Lung (tissue), 12 donors: ENCODE data around the gene SLC38A6. TPM values are rescaled to one million over a fixed set of nuclear protein-coding genes. Genes with fewer than 3 reads are reported as not detected.

Experiments
- ATAC-seq: fragments of 200-7000 bp; cut with Tn5 transposase; one replicate; pipeline ENCODE4 v1.9.1; 2020; ENCODE audit warnings: moderate number of reproducible peaks; ENCODE audit not compliant: insufficient read depth, low FRiP score
- DNase-seq, 3 donors: peaks; one replicate each; pipeline ENCODE4 v3.0.0-alpha.2; 2013 to 2017
- H3K27ac ChIP-seq, 2 donors: one replicate each; pipeline ENCODE4 v1.5.1; 2013; ENCODE audit warnings: mild to moderate bottlenecking in 2 of 2, moderate library complexity in 2 of 2, control low read depth in 1 of 2, inconsistent platforms in 1 of 2, low read depth in 1 of 2, low read length in 1 of 2
- H3K27me3 ChIP-seq, 3 donors: one replicate each; pipeline ENCODE4 v1.5.1; 2013; ENCODE audit warnings: low read length in 2 of 3; ENCODE audit not compliant: control insufficient read depth in 3 of 3, insufficient read depth in 3 of 3
- H3K36me3 ChIP-seq, 4 donors: one replicate each; pipeline ENCODE4 v1.5.1; 2013; ENCODE audit warnings: low read length in 4 of 4, mild to moderate bottlenecking in 1 of 4, moderate library complexity in 1 of 4; ENCODE audit not compliant: control insufficient read depth in 4 of 4, insufficient read depth in 4 of 4
- H3K4me1 ChIP-seq, 5 donors: one replicate each; pipeline ENCODE4 v1.5.1; 2013; ENCODE audit warnings: low read length in 5 of 5, mild to moderate bottlenecking in 2 of 5, moderate library complexity in 1 of 5; ENCODE audit not compliant: control insufficient read depth in 5 of 5, insufficient read depth in 5 of 5
- H3K4me3 ChIP-seq: one replicate; pipeline ENCODE4 v1.5.1; 2013; ENCODE audit warnings: mild to moderate bottlenecking, control low read depth, moderate library complexity
- H3K9ac ChIP-seq, 2 donors: one replicate each; pipeline ENCODE4 v1.5.1; 2013; ENCODE audit warnings: low read length in 2 of 2, control low read depth in 1 of 2; ENCODE audit not compliant: insufficient read depth in 1 of 2
- H3K9me3 ChIP-seq, 4 donors: one replicate each; pipeline ENCODE4 v1.5.1; 2013; ENCODE audit warnings: low read length in 3 of 4, mild to moderate bottlenecking in 1 of 4, moderate library complexity in 1 of 4; ENCODE audit not compliant: control insufficient read depth in 4 of 4, insufficient read depth in 3 of 4
- WGBS, 2 donors: extraction: QIAGEN DNeasy Blood & Tissue Kit; methylation state at CpG; one replicate each; pipeline ENCODE4 v1.1.7; 2013; 5-methylcytosine and 5-hydroxymethylcytosine counted together
- polyA plus RNA-seq, 2 donors: library from polyadenylated mRNA; stranded (reverse); fragments of 200-250 nt; gene quantifications; one replicate each; pipeline ENCODE4 v1.2.1, GENCODE V29; 2013
- total RNA-seq, 2 donors: library from RNA; depleted of rRNA in 1 of 2; stranded (reverse); fragments of >200 nt in 1 of 2; gene quantifications; one replicate each; pipeline ENCODE4 v1.2.1, GENCODE V29; 2014 to 2021
- TF ChIP-seq, protein P1 (sequence below): IDR thresholded peaks from 2 replicates; pipeline ENCODE4 v1.5.1; 2012; ENCODE audit warnings: mild to moderate bottlenecking; ENCODE audit errors: control extremely low read depth, extremely low read depth
- donor health status: control.
- donor health status: control.
- donor health status: Bipolar disorder and iron deficiency.
- donor health status: healthy.
- donor health status: DM: yes; HTN: yes; CAD: no.

The SLC38A6 gene
- total and polyA plus RNA-seq, 4 donors: 10.0 to 62.4 (median 25.0) TPM

DNA sequence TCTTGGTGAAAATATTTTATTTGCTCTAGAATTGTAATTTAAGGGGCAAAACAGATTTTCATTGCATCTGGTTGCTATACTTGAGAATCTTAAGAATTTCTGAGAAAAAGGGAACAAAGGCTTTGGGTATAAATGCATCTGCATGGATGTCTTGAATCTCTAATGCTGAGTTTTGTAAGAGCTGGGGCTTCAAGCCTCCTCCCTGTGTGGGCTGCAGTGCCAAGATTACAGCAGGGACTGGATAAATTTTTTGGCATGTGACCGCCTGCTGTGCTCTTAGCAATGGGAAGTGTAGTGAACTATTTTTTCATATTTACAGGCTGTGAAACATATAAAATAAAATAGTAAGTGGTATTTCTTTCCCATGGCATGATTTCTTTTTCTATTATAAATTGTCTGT is 70.0 kb downstream of the SLC38A6 start:
- TF ChIP-seq, protein P1, sequence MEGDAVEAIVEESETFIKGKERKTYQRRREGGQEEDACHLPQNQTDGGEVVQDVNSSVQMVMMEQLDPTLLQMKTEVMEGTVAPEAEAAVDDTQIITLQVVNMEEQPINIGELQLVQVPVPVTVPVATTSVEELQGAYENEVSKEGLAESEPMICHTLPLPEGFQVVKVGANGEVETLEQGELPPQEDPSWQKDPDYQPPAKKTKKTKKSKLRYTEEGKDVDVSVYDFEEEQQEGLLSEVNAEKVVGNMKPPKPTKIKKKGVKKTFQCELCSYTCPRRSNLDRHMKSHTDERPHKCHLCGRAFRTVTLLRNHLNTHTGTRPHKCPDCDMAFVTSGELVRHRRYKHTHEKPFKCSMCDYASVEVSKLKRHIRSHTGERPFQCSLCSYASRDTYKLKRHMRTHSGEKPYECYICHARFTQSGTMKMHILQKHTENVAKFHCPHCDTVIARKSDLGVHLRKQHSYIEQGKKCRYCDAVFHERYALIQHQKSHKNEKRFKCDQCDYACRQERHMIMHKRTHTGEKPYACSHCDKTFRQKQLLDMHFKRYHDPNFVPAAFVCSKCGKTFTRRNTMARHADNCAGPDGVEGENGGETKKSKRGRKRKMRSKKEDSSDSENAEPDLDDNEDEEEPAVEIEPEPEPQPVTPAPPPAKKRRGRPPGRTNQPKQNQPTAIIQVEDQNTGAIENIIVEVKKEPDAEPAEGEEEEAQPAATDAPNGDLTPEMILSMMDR: no peak
- DNase-seq (peak; percentile 83 to 94 (median 93)), ATAC-seq (no peak)
- H3K9ac ChIP-seq: no peak overlapping the region
- H3K27ac ChIP-seq: no peak overlapping the region
- H3K36me3 ChIP-seq: peaks cover 0 to 3% (median 2%) of the 10 kb centered on the region in 4 donors
- peaks cover 0 to 22% (median 4%) of the 10 kb centered on the region in 5 donors for H3K4me1 ChIP-seq
- peaks cover 0 to 3% (median under 1%) of the 10 kb centered on the region in 4 donors for H3K9me3 ChIP-seq
- WGBS, 2 donors: 64 to 85% methylated on average over 1 of the region's 1 CpG
- no peaks in the 10 kb centered on the region for H3K27me3 ChIP-seq
- H3K4me3 ChIP-seq: no peak overlapping the region

DNA sequence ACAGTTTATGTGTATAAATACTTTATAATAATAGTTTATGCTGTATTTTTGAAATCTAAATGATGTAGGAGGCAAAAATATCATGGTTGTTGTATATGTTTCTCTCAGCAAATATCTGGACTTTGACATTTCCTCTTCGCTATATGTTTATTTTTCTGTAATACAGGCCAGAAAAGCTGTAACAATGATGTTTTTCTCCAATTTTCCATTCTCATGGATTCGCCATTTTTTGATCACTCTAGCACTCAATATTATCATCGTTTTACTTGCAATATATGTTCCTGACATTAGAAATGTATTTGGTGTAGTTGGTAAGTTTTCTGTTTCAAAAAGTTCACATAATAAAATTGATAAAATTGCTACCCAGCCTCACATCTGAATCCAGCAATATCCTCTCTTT is 70.6 kb downstream of the SLC38A6 start:
- DNase-seq (peak in 2 of 3 donors; percentile 52 to 63), ATAC-seq (no peak)
- Histone ChIP-seq H3K27ac (no peak overlapping the region), H3K9me3 (peaks cover 0 to 3% (median under 1%) of the 10 kb centered on the region in 4 donors), H3K4me1 (peaks cover 0 to 22% (median 4%) of the 10 kb centered on the region in 5 donors), H3K9ac (no peak overlapping the region), H3K27me3 (no peaks in the 10 kb centered on the region), H3K36me3 (peaks cover 0 to 3% (median 2%) of the 10 kb centered on the region in 4 donors), H3K4me3 (no peak overlapping the region)
- TF ChIP-seq, protein P1: no peak
- 91 to 93% methylated on average over 3 of the region's 3 CpGs for WGBS, 2 donors

DNA sequence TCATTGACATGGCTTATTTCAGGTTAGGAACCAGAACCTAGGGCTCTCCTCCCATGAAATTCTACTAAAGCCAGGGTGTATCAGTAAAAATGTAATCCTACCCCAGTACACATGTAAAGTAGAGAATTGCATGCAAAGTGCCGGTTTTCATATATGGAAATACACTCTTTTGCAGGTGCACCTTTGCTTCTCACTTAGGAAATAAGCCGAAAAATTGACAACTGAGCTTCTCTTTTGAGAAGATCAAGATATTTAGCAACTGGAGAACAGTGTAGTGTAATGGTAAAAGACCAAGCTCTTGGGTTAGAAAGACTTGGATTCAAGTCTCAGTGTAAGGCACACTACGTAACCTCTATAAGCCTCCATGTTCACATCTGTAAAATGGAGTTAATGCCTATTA is 82.4 kb downstream of the SLC38A6 start:
- Histone ChIP-seq H3K4me3 (no peak overlapping the region), H3K27ac (no peak overlapping the region), H3K9me3 (no peaks in the 10 kb centered on the region), H3K4me1 (no peaks in the 10 kb centered on the region), H3K27me3 (no peaks in the 10 kb centered on the region), H3K9ac (no peak overlapping the region), H3K36me3 (peaks cover 0 to 5% (median under 1%) of the 10 kb centered on the region in 4 donors)
- no peak for DNase-seq
- WGBS, 2 donors: 93 to 100% methylated on average over 3 of the region's 3 CpGs
- no peak for ATAC-seq
- TF ChIP-seq, protein P1: no peak

DNA sequence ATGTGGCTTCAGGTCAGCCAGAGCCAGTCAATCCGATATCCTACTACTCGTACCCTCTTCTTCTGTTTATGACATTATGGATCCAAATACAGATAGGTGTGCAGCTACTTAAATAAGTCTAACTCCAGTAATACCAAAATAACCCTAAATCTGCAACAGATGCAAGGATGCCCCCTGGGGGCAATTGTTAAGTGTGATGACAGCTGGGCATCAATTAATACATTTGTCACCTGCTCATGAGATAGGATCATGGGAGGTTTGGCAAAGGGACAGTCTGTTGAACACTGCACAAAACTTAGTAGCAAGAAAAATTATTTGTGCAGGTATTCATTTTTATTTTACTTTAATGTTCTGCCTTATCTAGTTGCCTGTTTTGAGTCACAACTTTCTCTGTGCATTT is 83.2 kb downstream of the SLC38A6 start:
- H3K4me3 ChIP-seq: no peak overlapping the region
- no peaks in the 10 kb centered on the region for H3K4me1 ChIP-seq
- no peak overlapping the region for H3K9ac ChIP-seq
- H3K9me3 ChIP-seq: no peaks in the 10 kb centered on the region
- TF ChIP-seq, protein P1: no peak
- WGBS, 2 donors: 92 to 96% methylated on average over 2 of the region's 2 CpGs
- H3K36me3 ChIP-seq: peaks cover 0 to 5% (median under 1%) of the 10 kb centered on the region in 4 donors
- H3K27ac ChIP-seq: no peak overlapping the region
- ATAC-seq: no peak
- DNase-seq: no peak
- no peaks in the 10 kb centered on the region for H3K27me3 ChIP-seq
